CD14-positive monocyte (primary cell): Measurements from ENCODE around the gene EGFR. TPM values are rescaled to one million over a fixed set of nuclear protein-coding genes. Genes with fewer than 3 reads are reported as not detected.

ENCODE experiments used
- DNase-seq, 3 donors: peaks; one replicate each; pipeline ENCODE4 v3.0.0-alpha.2; 2011 to 2022
- H2AFZ ChIP-seq: 2 replicates; pipeline ENCODE4 v1.6.0; 2012; ENCODE audit warnings: mild to moderate bottlenecking, low read depth, low read length, inconsistent platforms; ENCODE audit not compliant: insufficient read depth, poor library complexity, severe bottlenecking
- H3K27ac ChIP-seq, 2 donors: 1 replicate in 1 of 2; 2 replicates in 1 of 2; pipeline ENCODE4 v1.5.1; 2012 to 2013; ENCODE audit warnings: low read length in 2 of 2, control low read depth in 1 of 2, inconsistent platforms in 1 of 2, low read depth in 1 of 2, mild to moderate bottlenecking in 1 of 2
- H3K27me3 ChIP-seq, 2 donors: one replicate each; pipeline versions ENCODE4 v1.6.0 to v1.6.1; 2011 to 2013; ENCODE audit warnings: low read length in 2 of 2; ENCODE audit not compliant: control insufficient read depth in 2 of 2, insufficient read depth in 2 of 2
- H3K36me3 ChIP-seq, 2 donors: replicated peaks in 1 of 2; 1 replicate in 1 of 2; 2 replicates in 1 of 2; pipeline versions ENCODE4 v1.5.1 to v1.6.1; 2012 to 2013; ENCODE audit warnings: low read length in 2 of 2, control low read depth in 1 of 2, inconsistent platforms in 1 of 2, mild to moderate bottlenecking in 1 of 2; ENCODE audit not compliant: insufficient read depth in 2 of 2, control insufficient read depth in 1 of 2
- H3K4me1 ChIP-seq, 2 donors: 1 replicate in 1 of 2; 2 replicates in 1 of 2; pipeline versions ENCODE4 v1.5.1 to v1.6.1; 2012 to 2013; ENCODE audit warnings: low read length in 2 of 2, control low read depth in 1 of 2, inconsistent platforms in 1 of 2, mild to moderate bottlenecking in 1 of 2, moderate library complexity in 1 of 2; ENCODE audit not compliant: insufficient read depth in 2 of 2, control insufficient read depth in 1 of 2
- H3K4me2 ChIP-seq: replicated peaks from 2 replicates; pipeline ENCODE3; 2012; ENCODE audit warnings: low read length, moderate library complexity, mild to moderate bottlenecking; ENCODE audit not compliant: poor library complexity, severe bottlenecking; ENCODE audit errors: extremely low read depth
- H3K4me3 ChIP-seq, 3 experiments: fragments of 200-600 bp in 1 of 3; sonication (generic) in 1 of 3; replicated peaks in 1 of 3; 1 replicate in 2 of 3; 2 replicates in 1 of 3; pipeline ENCODE4 v1.5.1; 2011 to 2013; ENCODE audit warnings: low read length in 3 of 3, mild to moderate bottlenecking in 3 of 3, control low read depth in 2 of 3, low read depth in 2 of 3, inconsistent platforms in 1 of 3, moderate library complexity in 1 of 3
- H3K79me2 ChIP-seq: 2 replicates; pipeline ENCODE4 v1.6.0; 2012; ENCODE audit warnings: mild to moderate bottlenecking, control low read depth, inconsistent platforms, low read length, moderate library complexity; ENCODE audit not compliant: insufficient read depth
- H3K9ac ChIP-seq: 2 replicates; pipeline ENCODE4 v1.6.0; 2017; ENCODE audit warnings: low read length, mild to moderate bottlenecking; ENCODE audit not compliant: insufficient read depth, poor library complexity, severe bottlenecking
- H3K9me3 ChIP-seq, 2 donors: replicated peaks in 1 of 2; 1 replicate in 1 of 2; 2 replicates in 1 of 2; pipeline versions ENCODE4 v1.5.1 to v1.6.1; 2012 to 2013; ENCODE audit warnings: low read length in 2 of 2, control low read depth in 1 of 2; ENCODE audit not compliant: control insufficient read depth in 1 of 2, insufficient read depth in 1 of 2
- H4K20me1 ChIP-seq: 2 replicates; pipeline ENCODE4 v1.6.0; 2012; ENCODE audit warnings: mild to moderate bottlenecking, low read length, control low read depth, moderate library complexity; ENCODE audit not compliant: insufficient read depth
- H3K27ac Mint-ChIP-seq, 7 donors: one replicate each; pipeline ENCODE4 v1.8.0; 2020; ENCODE audit warnings: mild to moderate bottlenecking in 7 of 7, mixed read lengths in 7 of 7, moderate library complexity in 6 of 7, inconsistent platforms in 2 of 7
- H3K27me3 Mint-ChIP-seq, 3 donors: one replicate each; pipeline ENCODE4 v1.8.0; 2021 to 2022; ENCODE audit warnings: low read depth in 3 of 3, mild to moderate bottlenecking in 3 of 3, mixed read lengths in 3 of 3, moderate library complexity in 3 of 3, inconsistent platforms in 1 of 3
- H3K36me3 Mint-ChIP-seq, 2 donors: one replicate each; pipeline ENCODE4 v1.8.0; 2020; ENCODE audit warnings: mixed read lengths in 2 of 2, inconsistent platforms in 1 of 2, mild to moderate bottlenecking in 1 of 2
- H3K4me1 Mint-ChIP-seq: one replicate; pipeline ENCODE4 v1.8.0; 2020; ENCODE audit warnings: mild to moderate bottlenecking, mixed read lengths
- H3K4me3 Mint-ChIP-seq, 2 donors: one replicate each; pipeline ENCODE4 v1.8.0; 2020; ENCODE audit warnings: mild to moderate bottlenecking in 2 of 2, mixed read lengths in 2 of 2, moderate library complexity in 1 of 2
- H3K9me3 Mint-ChIP-seq, 7 donors: one replicate each; pipeline ENCODE4 v1.8.0; 2020 to 2022; ENCODE audit warnings: mixed read lengths in 7 of 7, mild to moderate bottlenecking in 6 of 7, moderate library complexity in 6 of 7, inconsistent platforms in 2 of 7
- CTCF ChIP-seq: fragments of 200-600 bp; IDR thresholded peaks from one replicate; pipeline ENCODE4 v1.8.0; 2022; ENCODE audit warnings: antibody characterized with exemption, mild to moderate bottlenecking
- WGBS: methylation state at CpG from one replicate; pipeline ENCODE4 v1.1.5; 2013; ENCODE audit warnings: missing lambda C conversion rate; ENCODE audit not compliant: insufficient coverage; 5-methylcytosine and 5-hydroxymethylcytosine counted together
- intact Hi-C, 2 donors: fragments of 100-400 bp; cut with micrococcal nuclease; formaldehyde crosslinking; loops; one replicate each; pipeline versions ENCODE4 v1.15.0 to v1.15.1; 2023
- polyA plus RNA-seq, 3 donors: library from polyadenylated mRNA; depleted of rRNA in 1 of 3; unstranded in 2 of 3; stranded (reverse) in 1 of 3; fragments of 300-500 nt in 2 of 3; fragments of >200 nt in 1 of 3; fragmentation: Illumina TruSeq in 2 of 3; gene quantifications; 1 replicate in 2 of 3; 2 replicates in 1 of 3; pipeline ENCODE4 v1.2.3, GENCODE V29; 2012 to 2021

EGFR gene
- polyA plus RNA-seq, 3 donors = not detected

GRCh38 chr7:55016746-55017090 lies 2.1 kb upstream of the EGFR start:
- intact Hi-C loops = no loop called here
- Histone ChIP-seq H3K79me2 (no peaks in the 10 kb centered on the region), H3K4me1 (no peaks in the 10 kb centered on the region), H3K27ac (no peak overlapping the region), H4K20me1 (no peaks in the 10 kb centered on the region), H3K4me3 (no peak overlapping the region), H3K4me2 (no peak overlapping the region), H2AFZ (no peak overlapping the region), H3K9me3 (peaks cover 2 to 3% of the 10 kb centered on the region in 2 donors), H3K9ac (no peak overlapping the region), H3K36me3 (no peaks in the 10 kb centered on the region), H3K27me3 (peaks cover 22 to 46% of the 10 kb centered on the region in 2 donors)
- H3K9me3 Mint-ChIP-seq = peaks cover 0 to 26% (median 8%) of the 10 kb centered on the region in 7 donors
- WGBS = 88% methylated on average over 2 of the region's 3 CpGs
- no peaks in the 10 kb centered on the region for H3K4me1 Mint-ChIP-seq
- no peak for DNase-seq
- peaks cover 36 to 57% (median 39%) of the 10 kb centered on the region in 3 donors for H3K27me3 Mint-ChIP-seq
- H3K27ac Mint-ChIP-seq = no peak overlapping the region
- TF ChIP-seq CTCF = no peak
- H3K36me3 Mint-ChIP-seq = no peaks in the 10 kb centered on the region
- H3K4me3 Mint-ChIP-seq = no peak overlapping the region

- Histone ChIP-seq H3K9me3 (peaks cover 2 to 3% of the 10 kb centered on the region in 2 donors), H3K4me3 (no peak overlapping the region), H3K9ac (no peak overlapping the region), H3K36me3 (no peaks in the 10 kb centered on the region), H3K79me2 (no peaks in the 10 kb centered on the region), H2AFZ (no peak overlapping the region), H3K27ac (no peak overlapping the region), H3K4me1 (no peaks in the 10 kb centered on the region), H3K4me2 (no peak overlapping the region), H4K20me1 (no peaks in the 10 kb centered on the region), H3K27me3 (peaks cover 22 to 47% of the 10 kb centered on the region in 2 donors)
- intact Hi-C loops = no loop called here
- H3K36me3 Mint-ChIP-seq = no peaks in the 10 kb centered on the region
- no peaks in the 10 kb centered on the region for H3K4me1 Mint-ChIP-seq
- peak overlapping the region in 1 of 2 donors; percentile 65 for H3K4me3 Mint-ChIP-seq
- peaks cover 36 to 60% (median 39%) of the 10 kb centered on the region in 3 donors for H3K27me3 Mint-ChIP-seq
- TF ChIP-seq CTCF = no peak
- H3K27ac Mint-ChIP-seq = no peak overlapping the region
- DNase-seq = no peak
- 69% methylated on average over 6 of the region's 6 CpGs for WGBS
- peaks cover 0 to 32% (median 10%) of the 10 kb centered on the region in 7 donors for H3K9me3 Mint-ChIP-seq
Observed at GRCh38 chr7:55017841-55018240, 976 bp upstream of the EGFR start.
